ENCODE data around the gene FSHR.

DNA sequence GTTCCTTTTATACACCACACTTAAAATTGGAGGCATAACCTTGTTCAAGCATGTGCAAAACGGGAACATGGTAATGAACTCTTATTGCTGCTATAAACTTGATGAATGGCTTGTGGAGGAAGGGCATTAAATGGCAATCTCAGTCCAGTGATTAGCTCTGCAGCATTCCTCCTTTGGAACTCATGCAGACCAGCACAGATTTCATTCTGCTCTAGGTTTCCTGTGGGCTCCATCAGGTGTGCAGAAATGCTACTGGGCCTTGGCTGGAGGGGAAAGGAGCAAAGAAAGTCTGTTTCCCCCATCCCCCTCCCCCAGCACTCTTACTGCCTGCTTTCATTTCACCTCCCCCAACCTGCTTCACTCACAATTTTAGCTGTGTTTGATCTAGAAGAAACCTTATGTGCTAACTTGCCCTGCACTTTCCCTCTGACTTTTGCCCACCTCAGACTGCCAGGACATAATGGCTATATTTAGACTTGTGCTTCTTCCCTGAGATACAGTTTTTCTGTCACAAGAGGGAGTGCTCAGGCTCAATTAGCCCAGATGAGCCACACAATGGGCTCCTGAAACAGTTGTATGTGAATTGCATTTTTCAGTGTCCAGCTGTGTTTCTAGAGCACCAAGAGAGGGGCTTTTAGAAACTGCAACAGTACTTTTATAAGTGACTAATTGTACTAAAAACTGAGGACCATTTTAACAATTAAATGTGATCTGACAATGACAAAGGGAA lies 109.8 kb downstream of the FSHR start:
- no peak for TF ChIP-seq CTCF (IDR thresholded peaks at IDR 0.05)
- no peak for TF ChIP-seq EP300 (IDR thresholded peaks at IDR 0.05)
- no peak for TF ChIP-seq POLR2AphosphoS5 (IDR thresholded peaks at IDR 0.05)

All from upper lobe of left lung (tissue), 4 donors.